KMS-11 (cell line): ENCODE results near the gene TRPM2.

ENCODE experiments used
- H2AFZ ChIP-seq: fragments of 200-600 bp; sonication (generic); 2 replicates; pipeline ENCODE4 v1.6.1; 2016; ENCODE audit warnings: antibody characterized with exemption, mixed run types, low read depth
- H3K27ac ChIP-seq: fragments of 200-600 bp; sonication (generic); 2 replicates; pipeline ENCODE4 v1.6.1; 2016; ENCODE audit warnings: mild to moderate bottlenecking, mixed run types
- H3K27me3 ChIP-seq: fragments of 200-600 bp; sonication (generic); 2 replicates; pipeline ENCODE4 v1.6.1; 2017; ENCODE audit warnings: mild to moderate bottlenecking, low read depth, mixed run types, moderate library complexity; ENCODE audit not compliant: insufficient read depth
- H3K36me3 ChIP-seq: fragments of 200-600 bp; sonication (generic); 2 replicates; pipeline ENCODE4 v1.6.1; 2017; ENCODE audit warnings: mild to moderate bottlenecking, mixed run types; ENCODE audit not compliant: insufficient read depth
- H3K4me1 ChIP-seq: fragments of 200-600 bp; sonication (generic); 2 replicates; pipeline ENCODE4 v1.6.1; 2016; ENCODE audit warnings: mild to moderate bottlenecking, low read depth, mixed run types; ENCODE audit not compliant: poor library complexity, severe bottlenecking
- H3K4me2 ChIP-seq: fragments of 200-600 bp; sonication (generic); 2 replicates; pipeline ENCODE4 v1.7.0; 2016; ENCODE audit warnings: mild to moderate bottlenecking, mixed run types
- H3K4me3 ChIP-seq: fragments of 200-600 bp; sonication (generic); IDR thresholded peaks from 2 replicates; pipeline ENCODE4 v1.6.1; 2017; ENCODE audit warnings: low read depth, low read length, mixed read lengths; ENCODE audit not compliant: insufficient read depth
- H3K79me2 ChIP-seq: fragments of 200-600 bp; sonication (generic); 2 replicates; pipeline ENCODE4 v1.6.1; 2016; ENCODE audit warnings: low read depth, mixed run types; ENCODE audit not compliant: insufficient read depth
- H3K9ac ChIP-seq: fragments of 200-600 bp; sonication (generic); 2 replicates; pipeline ENCODE4 v1.6.1; 2016; ENCODE audit warnings: mild to moderate bottlenecking, mixed run types
- H4K20me1 ChIP-seq: fragments of 200-600 bp; sonication (generic); 2 replicates; pipeline ENCODE4 v1.6.1; 2016; ENCODE audit warnings: mild to moderate bottlenecking, mixed run types; ENCODE audit not compliant: insufficient read depth
- CTCF ChIP-seq: fragments of 200-600 bp; sonication (generic); conservative IDR thresholded peaks from 2 replicates; pipeline ENCODE4 v1.6.1; 2017; ENCODE audit warnings: low read depth, mild to moderate bottlenecking, antibody characterized with exemption, low read length, moderate library complexity, mixed read lengths

The TRPM2 gene

GRCh38 chr21:44354775-44355771, 1.7 kb downstream of the TRPM2 start:
- no peak overlapping the region for H3K4me3 ChIP-seq
- H3K27me3 ChIP-seq = peaks cover 85% of the 10 kb centered on the region
- no peaks in the 10 kb centered on the region for H3K79me2 ChIP-seq
- H3K27ac ChIP-seq = no peak overlapping the region
- no peak for TF ChIP-seq CTCF
- no peak overlapping the region for H3K4me2 ChIP-seq
- H3K9ac ChIP-seq = no peak overlapping the region
- no peaks in the 10 kb centered on the region for H3K4me1 ChIP-seq
- H4K20me1 ChIP-seq = no peaks in the 10 kb centered on the region
- H2AFZ ChIP-seq = no peak overlapping the region
- H3K36me3 ChIP-seq = no peaks in the 10 kb centered on the region

GRCh38 chr21:44356160-44356559, 2.7 kb downstream of the TRPM2 start:
- no peak overlapping the region for H3K9ac ChIP-seq
- no peak overlapping the region for H3K4me3 ChIP-seq
- no peaks in the 10 kb centered on the region for H3K4me1 ChIP-seq
- no peak for TF ChIP-seq CTCF
- no peaks in the 10 kb centered on the region for H3K79me2 ChIP-seq
- H4K20me1 ChIP-seq = no peaks in the 10 kb centered on the region
- 0 out of 2 replicates have a peak overlapping the region, but pooled peaks have one; percentile 14 for H2AFZ ChIP-seq
- H3K27me3 ChIP-seq = peaks cover 95% of the 10 kb centered on the region
- no peak overlapping the region for H3K4me2 ChIP-seq
- no peak overlapping the region for H3K27ac ChIP-seq
- H3K36me3 ChIP-seq = no peaks in the 10 kb centered on the region

- Histone ChIP-seq H3K27ac (no peak overlapping the region), H4K20me1 (no peaks in the 10 kb centered on the region), H3K27me3 (peaks cover 95% of the 10 kb centered on the region), H3K4me1 (no peaks in the 10 kb centered on the region), H3K4me2 (no peak overlapping the region), H3K9ac (no peak overlapping the region), H3K36me3 (no peaks in the 10 kb centered on the region), H3K79me2 (no peaks in the 10 kb centered on the region), H3K4me3 (no peak overlapping the region), H2AFZ (0 out of 2 replicates have a peak overlapping the region, but pooled peaks have one; percentile 14)
- TF ChIP-seq CTCF = no peak
Observed at GRCh38 chr21:44356636-44357035, 3.2 kb downstream of the TRPM2 start.

GRCh38 chr21:44357064-44357837, 3.8 kb downstream of the TRPM2 start:
- Histone ChIP-seq H3K27ac (no peak overlapping the region), H3K4me2 (no peak overlapping the region), H3K4me1 (no peaks in the 10 kb centered on the region)

More at GRCh38 chr21:44357064-44357837, 3.8 kb downstream of the TRPM2 start:
- H4K20me1 ChIP-seq = no peaks in the 10 kb centered on the region
- peaks cover 94% of the 10 kb centered on the region for H3K27me3 ChIP-seq
- no peak for TF ChIP-seq CTCF
- no peaks in the 10 kb centered on the region for H3K36me3 ChIP-seq
- 0 out of 2 replicates have a peak overlapping the region, but pooled peaks have one; percentile 14 for H2AFZ ChIP-seq
- no peak overlapping the region for H3K4me3 ChIP-seq
- H3K9ac ChIP-seq = no peak overlapping the region
- H3K79me2 ChIP-seq = no peaks in the 10 kb centered on the region
